GM18867 (cell line): Measurements from ENCODE around the gene NAT14.
"Not testable (repeated sequence)": the region's sequence is repeated elsewhere in the genome, so short reads cannot be mapped to it uniquely, and the experiment has no call there.

Experiments
- ATAC-seq: cut with Tn5 transposase; IDR thresholded peaks from one replicate; pipeline ENCODE4 v1.9.1; 2021; ENCODE audit warnings: mild to moderate bottlenecking, moderate library complexity; ENCODE audit not compliant: unreplicated experiment

Gene NAT14

DNA sequence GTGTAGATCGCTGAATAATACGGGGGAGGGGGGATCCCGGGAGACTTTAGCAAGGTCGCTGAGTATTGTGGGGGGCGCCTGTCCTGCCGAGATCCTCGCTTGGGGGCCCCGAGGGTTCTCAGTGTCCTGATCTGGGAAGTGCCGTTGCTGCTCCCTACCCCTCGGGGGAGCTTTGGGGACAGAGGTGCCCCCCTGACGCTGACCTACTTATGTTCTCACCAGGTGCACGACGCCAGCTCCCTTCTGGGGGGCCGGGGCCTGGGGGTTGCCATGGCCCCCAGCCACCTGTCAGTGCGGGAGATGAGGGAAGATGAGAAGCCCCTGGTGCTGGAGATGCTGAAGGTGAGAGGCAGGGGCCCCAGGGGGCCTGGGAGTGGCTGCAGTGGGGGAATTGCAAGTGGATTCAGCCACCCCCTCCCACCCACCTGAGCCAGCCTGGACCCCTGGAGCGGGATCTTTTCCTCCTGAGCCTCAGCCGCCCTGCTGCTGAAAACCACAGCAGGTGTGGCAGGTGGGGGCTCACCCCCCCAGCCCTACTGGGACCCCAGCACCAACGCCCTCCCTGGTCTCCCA, 537 bp downstream of the NAT14 start:
- no peak for ATAC-seq

DNA sequence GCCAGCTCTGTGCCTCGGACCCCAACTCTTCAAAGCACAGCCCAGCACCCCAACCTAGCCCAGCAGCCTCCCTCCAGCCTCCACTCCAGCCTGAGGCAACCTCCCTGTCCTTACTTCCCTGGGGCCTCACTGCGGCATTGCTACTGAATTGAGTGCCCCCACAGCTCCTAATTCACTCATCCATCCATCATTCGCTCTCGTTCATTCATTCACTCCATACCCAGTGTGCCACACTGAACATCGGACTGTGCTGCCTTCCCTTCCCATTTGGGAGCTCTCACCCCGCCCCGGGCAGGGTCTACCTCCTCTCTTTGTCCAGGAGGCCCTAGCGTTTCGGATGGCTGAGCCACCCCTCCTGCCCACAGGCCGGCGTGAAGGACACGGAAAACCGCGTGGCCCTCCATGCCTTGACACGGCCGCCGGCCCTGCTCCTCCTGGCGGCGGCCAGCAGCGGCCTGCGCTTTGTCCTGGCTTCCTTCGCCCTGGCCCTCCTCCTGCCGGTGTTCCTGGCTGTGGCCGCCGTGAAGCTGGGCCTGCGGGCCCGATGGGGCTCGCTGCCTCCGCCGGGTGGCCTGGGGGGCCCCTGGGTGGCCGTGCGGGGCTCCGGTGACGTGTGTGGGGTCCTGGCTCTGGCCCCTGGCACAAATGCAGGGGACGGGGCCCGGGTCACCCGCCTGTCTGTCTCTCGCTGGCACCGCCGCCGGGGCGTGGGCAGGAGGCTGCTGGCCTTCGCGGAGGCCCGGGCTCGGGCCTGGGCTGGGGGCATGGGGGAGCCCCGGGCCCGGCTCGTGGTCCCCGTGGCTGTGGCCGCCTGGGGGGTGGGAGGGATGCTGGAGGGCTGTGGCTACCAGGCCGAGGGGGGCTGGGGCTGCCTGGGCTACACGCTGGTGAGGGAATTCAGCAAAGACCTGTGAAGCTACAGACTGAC, 1.3 kb downstream of the NAT14 start:
- no peak for ATAC-seq

DNA sequence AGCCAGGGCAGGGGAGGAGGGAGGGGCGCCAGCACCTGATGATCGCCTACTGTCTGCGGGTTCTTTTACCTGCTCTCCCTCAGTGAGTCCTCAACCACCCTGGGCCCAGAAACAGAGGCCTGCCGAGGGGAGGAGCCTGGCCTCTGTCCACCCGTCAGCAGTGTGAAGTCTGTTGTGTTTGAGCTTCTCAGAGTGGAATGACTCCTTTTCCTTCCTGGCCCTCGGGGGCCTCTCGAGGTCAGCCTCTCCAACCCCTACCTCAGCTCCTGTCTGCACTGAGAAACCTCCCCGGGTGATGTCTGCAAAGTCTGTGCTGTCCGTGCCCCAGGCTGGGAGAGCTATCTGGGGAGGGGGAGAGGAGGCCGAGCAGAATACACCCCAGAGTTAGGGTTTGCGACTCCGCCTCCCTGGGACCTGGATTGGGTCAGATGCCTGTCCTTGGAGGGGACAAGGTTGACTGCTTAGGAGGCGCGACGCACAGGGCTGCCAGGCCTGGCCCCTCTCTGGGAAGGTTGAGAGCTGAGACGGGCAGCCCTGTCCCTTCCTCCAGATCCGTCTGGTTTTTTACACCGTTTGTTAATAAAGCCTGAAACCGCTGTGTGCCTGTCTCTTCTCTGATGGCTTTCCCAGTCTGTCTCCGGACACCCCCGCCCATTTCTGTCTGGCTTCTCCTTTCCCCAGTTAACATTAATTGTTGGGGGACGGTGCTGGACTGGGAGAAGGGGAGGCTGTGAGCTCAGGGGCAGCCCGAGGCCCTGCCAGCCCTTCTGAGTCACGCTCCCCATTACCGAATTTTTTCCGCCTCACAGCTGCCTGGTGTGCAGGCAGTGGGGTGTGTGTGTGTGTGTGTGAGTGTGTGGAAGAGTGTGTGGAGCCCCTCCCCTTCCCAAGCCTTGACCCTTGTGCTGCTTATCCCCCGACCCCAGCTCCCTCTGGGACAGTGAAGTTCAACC, 2.3 kb downstream of the NAT14 start:
- ATAC-seq = no peak

DNA sequence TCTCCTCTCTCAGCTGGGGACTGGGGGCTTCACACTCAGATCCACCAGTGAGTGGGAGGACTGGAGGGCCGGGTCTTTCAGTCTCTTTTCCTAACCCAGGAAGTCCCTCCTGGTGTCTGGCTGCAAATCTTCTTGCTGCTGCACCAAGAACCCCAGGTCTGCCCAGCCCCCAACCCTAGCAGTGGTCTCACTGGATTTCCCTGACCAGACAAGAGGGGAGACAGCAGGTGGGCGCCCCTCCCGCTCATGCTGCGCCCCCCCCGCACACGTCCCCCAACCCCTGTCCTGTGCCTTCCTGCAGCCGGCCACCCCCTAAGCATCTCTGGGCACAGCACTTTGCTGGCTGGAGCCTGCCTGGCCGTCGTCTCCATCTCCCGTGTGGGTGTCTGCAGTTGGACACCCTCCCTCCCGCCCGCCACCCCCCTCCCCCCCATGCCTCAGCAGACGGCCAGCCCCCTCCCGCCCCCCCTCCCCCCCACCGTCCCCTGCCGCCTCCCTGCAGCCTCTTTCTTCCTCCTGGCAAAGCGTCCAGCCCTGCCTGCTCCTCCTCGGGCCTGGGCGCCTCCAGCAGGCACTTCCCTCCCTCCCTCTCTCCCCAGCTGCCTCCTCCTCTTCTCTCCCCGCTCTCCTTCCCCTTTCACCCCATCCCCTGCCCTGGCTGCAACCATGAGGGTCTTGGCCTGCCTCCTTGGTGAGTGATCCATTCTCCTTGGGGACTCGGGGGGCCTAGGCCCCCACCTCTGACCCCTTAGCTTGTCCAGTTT, 3.1 kb downstream of the NAT14 start, which contains the start of gene SSC5D:
Gene SSC5D, plus strand, starts transcription at position 513 of the 764 bp plus-strand sequence. Its CDS starts 154 bp downstream, at position 667.
- no peak for ATAC-seq

DNA sequence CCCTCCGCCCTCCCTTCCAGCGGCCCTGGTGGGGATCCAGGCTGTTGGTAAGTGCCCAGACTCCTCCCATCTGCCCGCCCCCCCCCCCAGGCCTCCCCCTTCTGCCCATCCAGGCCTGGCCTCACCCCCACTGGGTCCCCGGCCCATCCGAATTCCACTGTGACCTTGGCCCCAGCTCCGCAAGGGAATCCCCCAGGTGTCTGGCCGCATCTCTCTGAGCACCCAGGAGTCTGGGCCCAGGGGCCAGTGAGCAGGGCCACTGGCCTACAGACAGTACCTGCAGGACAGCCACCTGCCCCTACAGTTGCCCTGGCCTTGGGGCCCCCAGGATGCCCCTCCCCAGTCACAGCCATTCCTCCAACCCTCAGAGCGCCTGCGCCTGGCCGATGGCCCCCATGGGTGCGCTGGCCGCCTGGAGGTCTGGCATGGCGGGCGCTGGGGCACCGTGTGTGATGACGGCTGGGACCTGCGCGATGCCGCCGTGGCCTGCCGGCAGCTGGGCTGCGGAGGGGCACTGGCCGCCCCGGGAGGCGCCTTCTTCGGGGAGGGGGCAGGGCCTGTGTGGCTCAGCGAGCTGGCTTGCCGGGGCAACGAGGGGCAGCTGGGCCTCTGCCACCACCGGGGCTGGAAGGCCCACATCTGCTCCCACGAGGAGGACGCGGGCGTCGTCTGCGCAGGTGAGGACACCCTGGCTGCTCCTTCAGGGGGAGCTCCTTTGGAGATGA, 4.2 kb downstream of the NAT14 start:
- no peak for ATAC-seq

DNA sequence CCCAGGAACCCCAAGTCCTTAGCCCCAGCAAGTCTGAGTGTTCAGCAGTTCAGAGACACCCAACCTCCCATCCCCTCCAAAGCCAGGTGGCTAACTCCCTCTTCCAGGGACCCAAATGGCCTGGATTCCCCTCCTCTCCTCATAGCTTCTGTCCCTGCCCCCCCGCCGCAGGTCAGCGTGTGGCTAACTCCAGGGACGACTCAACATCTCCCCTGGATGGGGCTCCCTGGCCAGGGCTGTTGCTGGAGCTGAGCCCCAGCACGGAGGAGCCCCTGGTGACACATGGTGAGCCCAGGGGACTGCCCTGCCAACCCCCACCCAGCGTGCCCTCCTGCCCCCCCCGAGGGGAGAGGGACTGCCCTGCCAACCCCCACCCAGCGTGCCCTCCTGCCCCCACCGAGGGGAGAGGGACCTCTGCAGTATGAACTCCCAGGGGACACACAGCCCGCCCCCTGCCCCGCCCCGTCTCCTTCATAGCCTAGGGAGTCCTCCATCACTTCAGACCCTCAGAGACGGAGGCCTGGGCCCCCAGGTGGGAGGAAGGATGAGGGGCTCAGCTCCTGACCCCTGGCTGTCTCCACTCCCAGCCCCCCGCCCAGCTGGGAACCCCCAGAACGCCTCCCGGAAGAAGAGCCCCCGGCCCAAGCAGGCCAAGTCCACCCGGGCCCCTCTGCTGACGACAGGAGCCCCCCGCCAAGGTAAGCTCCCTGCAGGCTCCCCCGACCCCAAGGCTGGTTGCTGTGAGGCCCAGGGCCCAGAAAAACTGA, 4.9 kb downstream of the NAT14 start:
- ATAC-seq = no peak

DNA sequence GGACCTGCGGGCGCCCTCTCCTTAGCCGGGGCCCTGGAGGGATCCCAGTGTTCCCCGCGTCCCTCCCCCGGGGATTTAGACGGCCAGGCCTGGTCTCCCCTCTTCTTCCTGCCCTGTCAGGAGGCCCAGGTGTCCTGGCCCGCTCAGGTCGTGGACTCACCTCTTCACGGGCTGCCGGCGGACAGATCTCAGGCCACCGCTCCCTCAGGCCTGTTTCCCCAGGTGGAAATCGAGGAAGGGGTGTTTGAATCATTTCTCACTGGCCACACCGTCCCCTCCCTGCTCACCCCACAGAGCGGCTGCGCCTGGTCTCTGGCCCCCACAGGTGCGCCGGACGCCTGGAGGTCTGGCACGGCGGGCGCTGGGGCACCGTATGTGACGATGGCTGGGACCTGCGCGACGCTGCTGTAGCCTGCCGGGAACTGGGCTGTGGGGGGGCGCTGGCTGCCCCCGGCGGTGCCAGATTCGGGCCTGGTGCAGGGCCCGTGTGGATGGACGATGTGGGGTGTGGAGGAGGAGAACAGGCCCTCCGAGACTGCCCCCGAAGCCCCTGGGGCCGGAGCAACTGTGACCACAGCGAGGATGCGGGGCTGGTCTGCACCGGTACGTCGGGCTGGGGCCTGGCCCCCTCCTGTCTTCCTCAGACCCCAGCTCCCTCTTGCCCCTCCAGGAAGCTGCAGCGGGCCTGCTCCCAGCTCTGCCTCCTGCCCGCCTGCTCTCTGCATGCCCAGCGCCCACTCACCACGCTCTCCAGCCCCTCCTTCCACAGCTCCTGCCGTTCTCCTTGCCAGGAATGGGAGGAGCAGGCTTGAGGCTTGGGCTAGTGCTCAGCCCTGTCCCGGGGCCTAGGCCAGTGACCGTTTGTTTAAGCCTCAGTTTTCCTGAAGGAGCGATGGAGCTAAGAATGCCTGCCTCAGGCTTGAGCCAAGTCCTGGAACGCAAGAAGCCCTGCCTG, 5.8 kb downstream of the NAT14 start:
- no peak for ATAC-seq

DNA sequence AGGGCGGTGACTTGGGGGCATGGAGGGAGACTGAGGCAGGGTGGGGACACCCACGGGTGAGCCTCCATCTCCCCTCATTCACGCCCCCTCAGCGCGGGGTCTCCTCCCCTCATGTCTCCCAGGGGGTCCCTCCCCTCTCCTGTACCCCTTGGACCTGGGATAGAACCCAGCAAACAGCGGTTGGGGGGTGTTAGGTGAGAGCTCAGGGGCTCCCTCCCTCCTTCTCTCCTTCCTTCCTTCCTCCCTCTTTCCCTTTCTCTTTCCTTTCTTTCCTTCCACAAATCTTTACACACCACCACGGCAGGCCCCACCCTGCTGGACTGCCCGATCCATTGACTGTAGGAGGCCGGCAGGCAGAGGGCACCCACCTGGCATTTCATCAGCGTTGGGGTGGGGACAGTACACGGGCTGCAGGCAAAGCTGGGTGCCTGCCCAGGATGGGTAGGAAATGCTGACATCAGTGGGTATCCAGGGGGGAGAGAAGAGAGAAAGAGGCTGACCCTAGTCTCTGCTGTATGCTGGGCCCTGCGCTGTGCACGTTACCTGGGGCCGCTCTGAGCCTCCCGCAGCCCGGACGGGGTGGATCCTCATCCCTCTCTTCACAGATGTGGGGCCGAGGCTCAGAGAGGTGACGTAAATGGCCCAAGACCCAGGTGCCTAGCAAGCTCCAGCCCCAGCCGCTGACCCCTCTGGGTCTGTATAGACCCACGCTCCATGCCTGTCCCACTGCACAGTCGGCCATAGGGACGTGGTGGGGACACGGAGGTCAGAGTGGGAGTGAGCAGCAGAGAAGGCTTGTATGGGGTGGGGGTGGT, 6.8 kb downstream of the NAT14 start:
- ATAC-seq = no peak

DNA sequence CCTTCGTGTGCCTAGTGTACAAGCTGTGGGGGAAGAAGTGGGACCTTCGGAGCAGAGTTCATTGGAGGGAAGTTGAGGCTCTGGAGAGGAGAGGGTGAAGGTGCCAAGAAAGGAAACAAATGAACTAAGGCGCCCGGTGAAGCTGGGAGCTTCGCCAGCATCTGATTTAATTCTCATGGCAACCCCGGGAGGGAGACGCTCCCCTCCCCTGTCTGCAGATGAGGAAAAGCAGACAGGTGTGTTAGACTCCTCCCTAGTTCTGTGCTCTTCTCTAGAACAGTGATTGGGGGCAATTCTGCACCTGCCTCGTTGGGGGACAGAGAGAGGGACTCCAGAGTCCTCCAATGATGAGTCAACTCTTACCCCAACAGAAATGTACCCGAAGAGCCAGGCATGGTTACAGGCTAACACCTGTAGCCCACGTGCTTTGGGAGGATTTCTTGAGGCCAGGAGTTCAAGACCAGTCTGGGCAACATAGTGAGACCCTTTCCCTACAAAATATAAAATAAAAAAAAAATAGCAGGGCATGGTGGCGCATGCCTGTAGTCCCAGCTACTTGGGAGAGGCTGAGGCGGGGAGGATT, 7.5 kb downstream of the NAT14 start:
- ATAC-seq = no peak

DNA sequence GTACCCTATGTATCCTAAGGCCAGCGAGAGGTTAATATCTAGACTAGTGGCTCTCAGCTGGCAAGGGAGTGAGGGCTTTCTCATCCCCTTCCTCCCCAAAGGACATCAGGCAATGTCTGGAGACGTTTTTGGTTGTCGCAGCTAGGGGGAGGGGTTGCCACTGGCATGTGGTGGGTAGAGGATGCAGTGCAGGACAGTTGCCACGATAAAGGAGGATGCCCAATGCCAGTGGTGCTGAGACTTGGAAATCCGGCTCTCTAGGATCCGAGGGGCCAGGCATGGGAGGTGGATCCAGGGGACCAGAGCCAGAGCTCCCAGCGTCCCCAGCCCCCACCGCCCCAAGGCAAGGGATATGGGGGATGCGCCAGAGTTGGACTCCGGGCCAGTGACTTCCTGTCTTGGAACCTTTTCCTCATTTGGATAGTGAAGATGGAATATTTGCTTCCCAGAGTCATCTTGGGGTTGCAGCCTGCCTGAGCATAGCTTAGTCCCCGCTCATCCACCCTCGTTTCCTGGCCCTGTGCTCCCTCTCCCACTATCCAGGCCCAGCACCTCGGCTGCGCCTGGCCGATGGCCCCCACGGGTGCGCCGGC, 8.2 kb downstream of the NAT14 start:
- no peak for ATAC-seq

DNA sequence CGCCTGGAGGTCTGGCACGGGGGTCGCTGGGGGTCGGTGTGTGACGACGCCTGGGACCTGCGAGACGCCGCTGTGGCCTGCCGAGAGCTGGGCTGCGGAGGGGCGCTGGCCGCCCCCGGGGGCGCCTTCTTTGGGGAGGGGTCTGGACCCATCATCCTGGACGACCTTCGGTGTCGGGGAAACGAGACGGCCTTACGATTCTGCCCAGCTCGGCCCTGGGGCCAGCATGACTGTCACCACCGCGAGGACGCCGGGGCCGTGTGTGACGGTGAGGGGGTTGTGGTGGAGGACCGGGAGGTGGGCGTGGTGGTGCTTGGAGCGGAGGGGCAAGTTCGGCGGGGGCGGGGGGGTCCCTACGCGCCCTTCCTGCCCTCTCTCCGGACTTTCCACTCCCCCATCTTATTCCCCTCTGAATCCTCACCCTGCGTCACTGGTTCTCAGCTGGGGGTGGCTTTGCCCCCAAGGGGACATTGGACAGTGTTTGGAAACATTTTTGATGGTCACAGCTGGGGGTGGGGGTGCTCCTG, 8.7 kb downstream of the NAT14 start:
- ATAC-seq = no peak

DNA sequence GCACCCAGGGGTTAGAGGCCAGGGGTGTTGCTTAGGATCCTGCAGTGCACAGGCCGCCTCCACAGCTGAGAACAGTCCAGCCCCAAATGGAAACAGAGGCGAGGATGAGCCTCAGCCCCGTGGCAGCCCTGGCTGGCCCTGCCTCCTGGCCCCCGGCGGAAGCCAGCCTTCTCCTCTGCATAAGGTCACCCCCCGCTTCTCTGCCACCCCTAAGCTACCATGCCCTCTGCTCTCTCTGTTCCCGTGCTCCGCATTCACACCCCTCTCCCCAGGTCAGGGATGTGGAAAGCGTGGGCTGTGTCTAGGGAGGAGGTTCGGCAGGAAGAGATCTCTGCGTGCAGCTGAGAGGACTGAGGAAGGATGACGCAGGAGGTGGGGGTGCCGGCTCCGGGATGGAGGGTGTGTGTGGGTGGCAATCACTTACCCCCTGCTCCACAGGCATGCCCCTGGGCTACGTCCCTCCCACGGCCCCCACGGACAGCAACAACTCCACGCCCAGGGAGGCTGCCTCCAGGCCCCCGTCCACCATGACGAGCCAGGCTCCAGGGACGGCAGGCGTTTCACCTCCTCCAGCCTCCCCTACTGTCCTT, 9.3 kb downstream of the NAT14 start:
- ATAC-seq = no peak

DNA sequence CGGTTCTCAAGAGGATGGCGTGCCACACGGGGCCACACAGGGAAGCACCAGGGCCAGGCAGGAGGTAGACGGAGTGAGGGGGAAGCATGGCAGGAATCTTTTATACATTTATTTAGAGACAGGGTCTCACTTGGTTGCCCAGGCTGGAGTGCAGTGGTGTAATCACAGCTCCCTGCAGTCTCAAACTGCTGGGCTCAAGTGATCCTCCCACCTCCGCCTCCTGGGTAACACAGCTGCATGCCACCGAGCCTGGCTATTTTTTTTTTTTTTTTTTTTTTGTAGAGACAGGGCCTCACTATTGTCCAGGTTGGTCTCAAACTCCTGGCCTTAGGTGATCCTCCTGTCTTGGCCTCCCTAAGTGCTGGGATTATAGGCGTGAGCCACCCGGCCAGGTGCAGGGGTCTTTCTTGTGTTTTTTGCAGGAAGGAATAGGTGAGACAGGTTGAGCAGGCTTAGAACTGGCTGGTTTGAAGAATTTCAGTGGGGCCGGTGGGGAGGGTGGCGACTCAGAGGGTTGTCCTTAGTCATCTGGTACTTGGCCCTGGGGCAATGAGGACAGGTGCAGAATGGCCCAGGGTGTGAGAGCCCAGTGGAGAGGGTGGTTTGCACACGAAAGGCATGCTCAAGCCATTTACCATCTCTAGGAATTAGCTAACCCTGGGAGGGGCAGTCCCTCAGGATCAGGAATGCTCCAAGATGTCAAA, 10.8 kb downstream of the NAT14 start:
- ATAC-seq = no peak

DNA sequence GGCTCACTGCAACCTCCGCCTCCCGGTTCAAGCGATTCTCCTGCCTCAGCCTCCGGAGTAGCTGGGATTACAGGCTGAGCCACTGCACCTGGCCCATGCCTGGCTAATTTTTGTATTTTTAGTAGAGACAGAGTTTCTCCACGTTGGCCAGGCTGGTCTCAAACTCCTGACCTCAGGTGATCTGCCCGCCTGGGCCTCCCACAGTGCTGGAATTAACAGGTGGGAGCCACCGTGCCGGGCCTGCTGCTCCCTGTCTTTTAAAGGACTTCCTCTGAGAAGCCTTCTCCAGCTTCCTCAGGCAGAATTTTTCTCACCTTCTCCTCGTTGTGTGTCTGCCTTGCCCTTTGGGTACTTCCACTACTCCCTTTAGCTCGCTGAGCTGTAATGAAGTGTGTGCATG, 11.8 kb downstream of the NAT14 start:
- ATAC-seq = not testable (repeated sequence)

DNA sequence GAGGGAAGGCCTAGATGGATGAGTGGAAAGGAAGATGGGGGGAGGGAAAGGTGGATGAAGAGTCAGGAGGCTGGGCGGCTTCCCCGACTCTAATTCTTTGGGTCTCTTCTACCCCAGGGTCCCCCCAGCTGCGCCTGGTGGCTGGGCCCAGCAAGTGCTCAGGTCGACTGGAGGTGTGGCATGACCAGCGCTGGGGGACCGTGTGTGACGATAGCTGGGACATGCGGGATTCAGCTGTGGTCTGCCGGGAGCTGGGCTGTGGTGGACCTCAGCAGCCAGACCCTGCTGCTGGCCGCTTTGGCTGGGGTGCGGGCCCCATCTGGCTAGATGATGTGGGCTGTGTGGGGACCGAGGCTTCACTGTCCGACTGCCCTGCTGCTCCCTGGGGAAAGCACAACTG, 12.8 kb downstream of the NAT14 start:
- no peak for ATAC-seq
